GM23338 (cell line): ENCODE results near the gene PHF13. TPM values are rescaled to one million over a fixed set of nuclear protein-coding genes. Genes with fewer than 3 reads are reported as not detected.

Source experiments
- ATAC-seq: fragments of 200-7000 bp; cut with Tn5 transposase; 3 replicates; pipeline ENCODE4 v1.9.1; 2020
- DNase-seq: peaks from one replicate; pipeline ENCODE4 v3.0.0-alpha.2; 2015; ENCODE audit warnings: low spot score
- H2AFZ ChIP-seq: fragments of 200-600 bp; sonication (generic); 2 replicates; pipeline ENCODE4 v1.8.0; 2016; ENCODE audit warnings: antibody characterized with exemption, mild to moderate bottlenecking, moderate library complexity
- H3F3A ChIP-seq: fragments of 200-600 bp; sonication (generic); replicated peaks from 2 replicates; pipeline ENCODE4 v1.8.0; 2017; ENCODE audit warnings: antibody characterized with exemption, mixed run types, low read depth
- H3K27ac ChIP-seq: fragments of 200-600 bp; sonication (generic); 2 replicates; pipeline ENCODE4 v1.6.1; 2016; ENCODE audit warnings: low read depth
- H3K27me3 ChIP-seq: fragments of 200-600 bp; sonication (generic); 2 replicates; pipeline ENCODE4 v1.8.0; 2016; ENCODE audit warnings: mild to moderate bottlenecking, mixed run types, moderate library complexity; ENCODE audit not compliant: insufficient read depth
- H3K36me3 ChIP-seq: fragments of 200-600 bp; sonication (generic); 2 replicates; pipeline ENCODE4 v1.8.0; 2016; ENCODE audit warnings: mild to moderate bottlenecking; ENCODE audit not compliant: insufficient read depth
- H3K4me1 ChIP-seq: fragments of 200-600 bp; sonication (generic); 2 replicates; pipeline ENCODE4 v1.8.0; 2016; ENCODE audit warnings: mild to moderate bottlenecking, moderate library complexity; ENCODE audit not compliant: insufficient read depth
- H3K4me2 ChIP-seq: fragments of 200-600 bp; sonication (generic); 2 replicates; pipeline ENCODE4 v1.7.1; 2017; ENCODE audit warnings: mixed run types
- H3K4me3 ChIP-seq: fragments of 200-600 bp; sonication (generic); 2 replicates; pipeline ENCODE4 v1.6.1; 2016; ENCODE audit warnings: mixed run types
- H3K79me2 ChIP-seq: fragments of 200-600 bp; sonication (generic); replicated peaks from 2 replicates; pipeline ENCODE4 v1.8.0; 2017; ENCODE audit warnings: mild to moderate bottlenecking; ENCODE audit not compliant: insufficient read depth
- H3K9me2 ChIP-seq: fragments of 200-600 bp; sonication (generic); 2 replicates; pipeline ENCODE4 v1.8.0; 2017; ENCODE audit not compliant: insufficient read depth
- H4K20me1 ChIP-seq: fragments of 200-600 bp; sonication (generic); replicated peaks from 2 replicates; pipeline ENCODE4 v1.8.0; 2017; ENCODE audit warnings: mild to moderate bottlenecking; ENCODE audit not compliant: insufficient read depth
- H3K27ac Mint-ChIP-seq: 2 replicates; pipeline ENCODE4 v1.8.0; 2020; ENCODE audit warnings: inconsistent platforms, mild to moderate bottlenecking, moderate library complexity, mixed read lengths
- H3K27me3 Mint-ChIP-seq: 3 replicates; pipeline ENCODE4 v1.8.0; 2022; ENCODE audit warnings: low read depth, mild to moderate bottlenecking, moderate library complexity, mixed read lengths, inconsistent platforms; ENCODE audit not compliant: insufficient read depth, poor library complexity
- H3K36me3 Mint-ChIP-seq: 3 replicates; pipeline ENCODE4 v1.8.0; 2021; ENCODE audit warnings: low read depth, mild to moderate bottlenecking, inconsistent platforms, moderate library complexity, mixed read lengths
- H3K4me1 Mint-ChIP-seq: 3 replicates; pipeline ENCODE4 v1.8.0; 2020; ENCODE audit warnings: mild to moderate bottlenecking, inconsistent platforms, mixed read lengths
- H3K4me3 Mint-ChIP-seq: 3 replicates; pipeline ENCODE4 v1.8.0; 2021; ENCODE audit warnings: moderate library complexity, mild to moderate bottlenecking, inconsistent platforms, mixed read lengths
- H3K9me3 Mint-ChIP-seq: 3 replicates; pipeline ENCODE4 v1.8.0; 2020; ENCODE audit warnings: moderate library complexity, mild to moderate bottlenecking, inconsistent platforms, mixed read lengths
- EZH2 ChIP-seq: fragments of 200-600 bp; sonication (generic); IDR thresholded peaks from one replicate; pipeline ENCODE4 v1.8.0; 2017; ENCODE audit warnings: antibody characterized with exemption, mild to moderate bottlenecking, low read depth; ENCODE audit not compliant: unreplicated experiment
- JUNB ChIP-seq: IDR thresholded peaks from one replicate; pipeline ENCODE4 v1.6.1; 2016; ENCODE audit warnings: antibody characterized with exemption; ENCODE audit not compliant: unreplicated experiment
- polyA plus RNA-seq: library from polyadenylated mRNA; unstranded; fragments of >200 nt; fragmentation: Nextera tagmentation; extraction: Ambion mirVana; gene quantifications from 2 replicates; pipeline ENCODE4 v1.2.1, GENCODE V29; 2016
- total RNA-seq: library from RNA; depleted of rRNA; stranded (reverse); fragments of >200 nt; shearing (Covaris generic); gene quantifications from 2 replicates; pipeline ENCODE4 v1.2.3, GENCODE V29; 2014
- TF ChIP-seq, protein P1 (sequence below): fragments of 250-450 bp; sonication (Bioruptor Pico); IDR thresholded peaks from 2 replicates; pipeline ENCODE4 v1.5.0; 2020; ENCODE audit warnings: mild to moderate bottlenecking, moderate library complexity

The PHF13 gene
- total and polyA plus RNA-seq, 2 experiments from 2014 or later = 12.1 to 33.2 TPM

GRCh38 chr1:6612641-6613360, 730 bp upstream of the PHF13 start:
- Mint-ChIP-seq H3K27me3 (peaks cover 30% of the 10 kb centered on the region), H3K9me3 (peaks cover 3% of the 10 kb centered on the region; the same call in 1 of the 3 replicates), H3K27ac (peak overlapping the region; percentile 65), H3K36me3 (peaks cover 18% of the 10 kb centered on the region), H3K4me3 (peak overlapping the region; percentile 84), H3K4me1 (peaks cover 20% of the 10 kb centered on the region)
- DNase-seq (peak; percentile 71), ATAC-seq (peak; percentile 37)
- H3K27me3 ChIP-seq = peaks cover 14% of the 10 kb centered on the region
- H3K79me2 ChIP-seq = peaks cover 31% of the 10 kb centered on the region
- H3K36me3 ChIP-seq = no peaks in the 10 kb centered on the region
- no peak for TF ChIP-seq JUNB
- TF ChIP-seq EZH2 = no peak
- TF ChIP-seq, protein P1, sequence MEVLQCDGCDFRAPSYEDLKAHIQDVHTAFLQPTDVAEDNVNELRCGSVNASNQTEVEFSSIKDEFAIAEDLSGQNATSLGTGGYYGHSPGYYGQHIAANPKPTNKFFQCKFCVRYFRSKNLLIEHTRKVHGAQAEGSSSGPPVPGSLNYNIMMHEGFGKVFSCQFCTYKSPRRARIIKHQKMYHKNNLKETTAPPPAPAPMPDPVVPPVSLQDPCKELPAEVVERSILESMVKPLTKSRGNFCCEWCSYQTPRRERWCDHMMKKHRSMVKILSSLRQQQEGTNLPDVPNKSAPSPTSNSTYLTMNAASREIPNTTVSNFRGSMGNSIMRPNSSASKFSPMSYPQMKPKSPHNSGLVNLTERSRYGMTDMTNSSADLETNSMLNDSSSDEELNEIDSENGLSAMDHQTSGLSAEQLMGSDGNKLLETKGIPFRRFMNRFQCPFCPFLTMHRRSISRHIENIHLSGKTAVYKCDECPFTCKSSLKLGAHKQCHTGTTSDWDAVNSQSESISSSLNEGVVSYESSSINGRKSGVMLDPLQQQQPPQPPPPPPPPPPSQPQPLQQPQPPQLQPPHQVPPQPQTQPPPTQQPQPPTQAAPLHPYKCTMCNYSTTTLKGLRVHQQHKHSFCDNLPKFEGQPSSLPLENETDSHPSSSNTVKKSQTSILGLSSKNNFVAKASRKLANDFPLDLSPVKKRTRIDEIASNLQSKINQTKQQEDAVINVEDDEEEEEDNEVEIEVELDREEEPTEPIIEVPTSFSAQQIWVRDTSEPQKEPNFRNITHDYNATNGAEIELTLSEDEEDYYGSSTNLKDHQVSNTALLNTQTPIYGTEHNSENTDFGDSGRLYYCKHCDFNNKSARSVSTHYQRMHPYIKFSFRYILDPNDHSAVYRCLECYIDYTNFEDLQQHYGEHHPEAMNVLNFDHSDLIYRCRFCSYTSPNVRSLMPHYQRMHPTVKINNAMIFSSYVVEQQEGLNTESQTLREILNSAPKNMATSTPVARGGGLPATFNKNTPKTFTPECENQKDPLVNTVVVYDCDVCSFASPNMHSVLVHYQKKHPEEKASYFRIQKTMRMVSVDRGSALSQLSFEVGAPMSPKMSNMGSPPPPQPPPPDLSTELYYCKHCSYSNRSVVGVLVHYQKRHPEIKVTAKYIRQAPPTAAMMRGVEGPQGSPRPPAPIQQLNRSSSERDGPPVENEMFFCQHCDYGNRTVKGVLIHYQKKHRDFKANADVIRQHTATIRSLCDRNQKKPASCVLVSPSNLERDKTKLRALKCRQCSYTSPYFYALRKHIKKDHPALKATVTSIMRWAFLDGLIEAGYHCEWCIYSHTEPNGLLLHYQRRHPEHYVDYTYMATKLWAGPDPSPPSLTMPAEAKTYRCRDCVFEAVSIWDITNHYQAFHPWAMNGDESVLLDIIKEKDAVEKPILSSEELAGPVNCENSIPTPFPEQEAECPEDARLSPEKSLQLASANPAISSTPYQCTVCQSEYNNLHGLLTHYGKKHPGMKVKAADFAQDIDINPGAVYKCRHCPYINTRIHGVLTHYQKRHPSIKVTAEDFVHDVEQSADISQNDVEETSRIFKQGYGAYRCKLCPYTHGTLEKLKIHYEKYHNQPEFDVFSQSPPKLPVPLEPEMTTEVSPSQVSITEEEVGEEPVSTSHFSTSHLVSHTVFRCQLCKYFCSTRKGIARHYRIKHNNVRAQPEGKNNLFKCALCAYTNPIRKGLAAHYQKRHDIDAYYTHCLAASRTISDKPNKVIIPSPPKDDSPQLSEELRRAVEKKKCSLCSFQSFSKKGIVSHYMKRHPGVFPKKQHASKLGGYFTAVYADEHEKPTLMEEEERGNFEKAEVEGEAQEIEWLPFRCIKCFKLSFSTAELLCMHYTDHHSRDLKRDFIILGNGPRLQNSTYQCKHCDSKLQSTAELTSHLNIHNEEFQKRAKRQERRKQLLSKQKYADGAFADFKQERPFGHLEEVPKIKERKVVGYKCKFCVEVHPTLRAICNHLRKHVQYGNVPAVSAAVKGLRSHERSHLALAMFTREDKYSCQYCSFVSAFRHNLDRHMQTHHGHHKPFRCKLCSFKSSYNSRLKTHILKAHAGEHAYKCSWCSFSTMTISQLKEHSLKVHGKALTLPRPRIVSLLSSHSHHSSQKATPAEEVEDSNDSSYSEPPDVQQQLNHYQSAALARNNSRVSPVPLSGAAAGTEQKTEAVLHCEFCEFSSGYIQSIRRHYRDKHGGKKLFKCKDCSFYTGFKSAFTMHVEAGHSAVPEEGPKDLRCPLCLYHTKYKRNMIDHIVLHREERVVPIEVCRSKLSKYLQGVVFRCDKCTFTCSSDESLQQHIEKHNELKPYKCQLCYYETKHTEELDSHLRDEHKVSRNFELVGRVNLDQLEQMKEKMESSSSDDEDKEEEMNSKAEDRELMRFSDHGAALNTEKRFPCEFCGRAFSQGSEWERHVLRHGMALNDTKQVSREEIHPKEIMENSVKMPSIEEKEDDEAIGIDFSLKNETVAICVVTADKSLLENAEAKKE (CRISPR knock-in tag) = no peak
- peaks cover 11% of the 10 kb centered on the region for H3K4me1 ChIP-seq
- H3K9me2 ChIP-seq = peaks cover 3% of the 10 kb centered on the region; the same call in 1 of the 2 replicates
- H4K20me1 ChIP-seq = peaks cover 23% of the 10 kb centered on the region
- H3K4me2 ChIP-seq = peak overlapping the region; percentile 98
- H3K27ac ChIP-seq = peak overlapping the region; percentile 88; the same call in 1 of the 2 replicates
- H3K4me3 ChIP-seq = peak overlapping the region; percentile 96
- peaks cover 23% of the 10 kb centered on the region for H3F3A ChIP-seq
- peak overlapping the region; percentile 94 for H2AFZ ChIP-seq
